CD14-positive monocyte (primary cell): ENCODE measurements around the gene TP73. TPM values are rescaled to one million over a fixed set of nuclear protein-coding genes. Genes with fewer than 3 reads are reported as not detected.

Source experiments
- DNase-seq, 3 donors: peaks; one replicate each; pipeline ENCODE4 v3.0.0-alpha.2; 2011 to 2022
- H2AFZ ChIP-seq: 2 replicates; pipeline ENCODE4 v1.6.0; 2012; ENCODE audit warnings: mild to moderate bottlenecking, low read depth, low read length, inconsistent platforms; ENCODE audit not compliant: insufficient read depth, poor library complexity, severe bottlenecking
- H3K27ac ChIP-seq, 2 donors: 1 replicate in 1 of 2; 2 replicates in 1 of 2; pipeline ENCODE4 v1.5.1; 2012 to 2013; ENCODE audit warnings: low read length in 2 of 2, control low read depth in 1 of 2, inconsistent platforms in 1 of 2, low read depth in 1 of 2, mild to moderate bottlenecking in 1 of 2
- H3K27me3 ChIP-seq, 2 donors: one replicate each; pipeline versions ENCODE4 v1.6.0 to v1.6.1; 2011 to 2013; ENCODE audit warnings: low read length in 2 of 2; ENCODE audit not compliant: control insufficient read depth in 2 of 2, insufficient read depth in 2 of 2
- H3K36me3 ChIP-seq, 2 donors: replicated peaks in 1 of 2; 1 replicate in 1 of 2; 2 replicates in 1 of 2; pipeline versions ENCODE4 v1.5.1 to v1.6.1; 2012 to 2013; ENCODE audit warnings: low read length in 2 of 2, control low read depth in 1 of 2, inconsistent platforms in 1 of 2, mild to moderate bottlenecking in 1 of 2; ENCODE audit not compliant: insufficient read depth in 2 of 2, control insufficient read depth in 1 of 2
- H3K4me1 ChIP-seq, 2 donors: 1 replicate in 1 of 2; 2 replicates in 1 of 2; pipeline versions ENCODE4 v1.5.1 to v1.6.1; 2012 to 2013; ENCODE audit warnings: low read length in 2 of 2, control low read depth in 1 of 2, inconsistent platforms in 1 of 2, mild to moderate bottlenecking in 1 of 2, moderate library complexity in 1 of 2; ENCODE audit not compliant: insufficient read depth in 2 of 2, control insufficient read depth in 1 of 2
- H3K4me2 ChIP-seq: replicated peaks from 2 replicates; pipeline ENCODE3; 2012; ENCODE audit warnings: low read length, moderate library complexity, mild to moderate bottlenecking; ENCODE audit not compliant: poor library complexity, severe bottlenecking; ENCODE audit errors: extremely low read depth
- H3K4me3 ChIP-seq, 3 experiments: fragments of 200-600 bp in 1 of 3; sonication (generic) in 1 of 3; replicated peaks in 1 of 3; 1 replicate in 2 of 3; 2 replicates in 1 of 3; pipeline ENCODE4 v1.5.1; 2011 to 2013; ENCODE audit warnings: low read length in 3 of 3, mild to moderate bottlenecking in 3 of 3, control low read depth in 2 of 3, low read depth in 2 of 3, inconsistent platforms in 1 of 3, moderate library complexity in 1 of 3
- H3K79me2 ChIP-seq: 2 replicates; pipeline ENCODE4 v1.6.0; 2012; ENCODE audit warnings: mild to moderate bottlenecking, control low read depth, inconsistent platforms, low read length, moderate library complexity; ENCODE audit not compliant: insufficient read depth
- H3K9ac ChIP-seq: 2 replicates; pipeline ENCODE4 v1.6.0; 2017; ENCODE audit warnings: low read length, mild to moderate bottlenecking; ENCODE audit not compliant: insufficient read depth, poor library complexity, severe bottlenecking
- H3K9me3 ChIP-seq, 2 donors: replicated peaks in 1 of 2; 1 replicate in 1 of 2; 2 replicates in 1 of 2; pipeline versions ENCODE4 v1.5.1 to v1.6.1; 2012 to 2013; ENCODE audit warnings: low read length in 2 of 2, control low read depth in 1 of 2; ENCODE audit not compliant: control insufficient read depth in 1 of 2, insufficient read depth in 1 of 2
- H4K20me1 ChIP-seq: 2 replicates; pipeline ENCODE4 v1.6.0; 2012; ENCODE audit warnings: mild to moderate bottlenecking, low read length, control low read depth, moderate library complexity; ENCODE audit not compliant: insufficient read depth
- H3K27ac Mint-ChIP-seq, 7 donors: one replicate each; pipeline ENCODE4 v1.8.0; 2020; ENCODE audit warnings: mild to moderate bottlenecking in 7 of 7, mixed read lengths in 7 of 7, moderate library complexity in 6 of 7, inconsistent platforms in 2 of 7
- H3K27me3 Mint-ChIP-seq, 3 donors: one replicate each; pipeline ENCODE4 v1.8.0; 2021 to 2022; ENCODE audit warnings: low read depth in 3 of 3, mild to moderate bottlenecking in 3 of 3, mixed read lengths in 3 of 3, moderate library complexity in 3 of 3, inconsistent platforms in 1 of 3
- H3K36me3 Mint-ChIP-seq, 2 donors: one replicate each; pipeline ENCODE4 v1.8.0; 2020; ENCODE audit warnings: mixed read lengths in 2 of 2, inconsistent platforms in 1 of 2, mild to moderate bottlenecking in 1 of 2
- H3K4me1 Mint-ChIP-seq: one replicate; pipeline ENCODE4 v1.8.0; 2020; ENCODE audit warnings: mild to moderate bottlenecking, mixed read lengths
- H3K4me3 Mint-ChIP-seq, 2 donors: one replicate each; pipeline ENCODE4 v1.8.0; 2020; ENCODE audit warnings: mild to moderate bottlenecking in 2 of 2, mixed read lengths in 2 of 2, moderate library complexity in 1 of 2
- H3K9me3 Mint-ChIP-seq, 7 donors: one replicate each; pipeline ENCODE4 v1.8.0; 2020 to 2022; ENCODE audit warnings: mixed read lengths in 7 of 7, mild to moderate bottlenecking in 6 of 7, moderate library complexity in 6 of 7, inconsistent platforms in 2 of 7
- CTCF ChIP-seq: fragments of 200-600 bp; IDR thresholded peaks from one replicate; pipeline ENCODE4 v1.8.0; 2022; ENCODE audit warnings: antibody characterized with exemption, mild to moderate bottlenecking
- WGBS: methylation state at CpG from one replicate; pipeline ENCODE4 v1.1.5; 2013; ENCODE audit warnings: missing lambda C conversion rate; ENCODE audit not compliant: insufficient coverage; 5-methylcytosine and 5-hydroxymethylcytosine counted together
- intact Hi-C, 2 donors: fragments of 100-400 bp; cut with micrococcal nuclease; formaldehyde crosslinking; loops; one replicate each; pipeline versions ENCODE4 v1.15.0 to v1.15.1; 2023
- polyA plus RNA-seq, 3 donors: library from polyadenylated mRNA; depleted of rRNA in 1 of 3; unstranded in 2 of 3; stranded (reverse) in 1 of 3; fragments of 300-500 nt in 2 of 3; fragments of >200 nt in 1 of 3; fragmentation: Illumina TruSeq in 2 of 3; gene quantifications; 1 replicate in 2 of 3; 2 replicates in 1 of 3; pipeline ENCODE4 v1.2.3, GENCODE V29; 2012 to 2021

TP73 gene
- polyA plus RNA-seq, 3 donors, result 0.21 to 0.42 TPM; not detected in 1

- no peaks in the 10 kb centered on the region for H4K20me1 ChIP-seq
- Mint-ChIP-seq H3K36me3 (no peaks in the 10 kb centered on the region), H3K4me1 (peaks cover 56% of the 10 kb centered on the region), H3K9me3 (peaks cover 0 to 3% (median 0%) of the 10 kb centered on the region in 7 donors), H3K27me3 (peaks cover 0 to 17% (median 6%) of the 10 kb centered on the region in 3 donors), H3K4me3 (peak overlapping the region; percentile 66 to 72), H3K27ac (peak overlapping the region in 5 of 7 donors; percentile 21 to 92 (median 83))
- H2AFZ ChIP-seq, result peak overlapping the region; percentile 59
- peak overlapping the region; percentile 84 to 87 for H3K27ac ChIP-seq
- intact Hi-C loops, result no loop called here
- WGBS, result 31% methylated on average over 17 of the region's 18 CpGs
- H3K79me2 ChIP-seq, result no peaks in the 10 kb centered on the region
- H3K27me3 ChIP-seq, result no peaks in the 10 kb centered on the region
- H3K36me3 ChIP-seq, result no peaks in the 10 kb centered on the region
- H3K9me3 ChIP-seq, result no peaks in the 10 kb centered on the region
- no peak overlapping the region for H3K9ac ChIP-seq
- peak; percentile 20 to 40 (median 27) for DNase-seq
- peak overlapping the region; percentile 68 for H3K4me2 ChIP-seq
- H3K4me3 ChIP-seq, result peak overlapping the region; percentile 1 to 64 (median 14)
- peaks cover 53 to 61% of the 10 kb centered on the region in 2 donors for H3K4me1 ChIP-seq
- no peak for TF ChIP-seq CTCF
These were observed 26.8 kb downstream of the TP73 start for GRCh38 chr1:3679098-3679555.

- Mint-ChIP-seq H3K27me3 (peaks cover 2 to 22% (median 6%) of the 10 kb centered on the region in 3 donors), H3K4me3 (no peak overlapping the region), H3K9me3 (peaks cover 0 to 3% (median 0%) of the 10 kb centered on the region in 7 donors), H3K27ac (peak overlapping the region in 3 of 7 donors; percentile 63 to 89 (median 83)), H3K36me3 (no peaks in the 10 kb centered on the region), H3K4me1 (peaks cover 58% of the 10 kb centered on the region)
- Histone ChIP-seq H3K27me3 (no peaks in the 10 kb centered on the region), H3K9me3 (no peaks in the 10 kb centered on the region), H3K79me2 (no peaks in the 10 kb centered on the region), H3K27ac (peak overlapping the region in 1 of 2 donors; percentile 84), H3K4me2 (peak overlapping the region; percentile 68), H3K36me3 (no peaks in the 10 kb centered on the region), H4K20me1 (no peaks in the 10 kb centered on the region), H2AFZ (peak overlapping the region; percentile 59), H3K4me1 (peaks cover 53 to 63% of the 10 kb centered on the region in 2 donors), H3K4me3 (peak overlapping the region in 1 of 3 experiments; percentile 64), H3K9ac (no peak overlapping the region)
- intact Hi-C loops, result no loop called here
- TF ChIP-seq CTCF, result no peak
- WGBS, result 96% methylated on average over 9 of the region's 9 CpGs
- DNase-seq, result no peak
These were observed 27.6 kb downstream of the TP73 start for GRCh38 chr1:3679799-3680453.
